ENCODE data around the gene CHCHD5. TPM values are rescaled to one million over a fixed set of nuclear protein-coding genes. Genes with fewer than 3 reads are reported as not detected.
A peak's percentile ranks its signal among the peaks of the same experiment; 100 is the strongest.
"Not testable (repeated sequence)": the region's sequence is repeated elsewhere in the genome, so short reads cannot be mapped to it uniquely, and the experiment has no call there.

The CHCHD5 gene
- polyA plus RNA-seq (ENCODE audit: insufficient read length in 3 of 3), result 10 to 100 TPM; 21.7 to 24.5 (median 22.0) TPM

GRCh38 chr2:112584134-112584890, at the start of gene CHCHD5:
TSS of gene CHCHD5 (plus strand) at chr2:112584609. CDS start at chr2:112584648, 39 bp downstream.
- peak; percentile 84 to 89 (median 89) for DNase-seq (ENCODE audit: low read depth in 3 of 3, low spot score in 2 of 3)

GRCh38 chr2:112534826-112535225, 49.6 kb upstream of the CHCHD5 start:
- DNase-seq (ENCODE audit: low read depth in 3 of 3, low spot score in 2 of 3), result no peak

GRCh38 chr2:112536665-112537064, 47.7 kb upstream of the CHCHD5 start:
- not testable (repeated sequence) for DNase-seq (ENCODE audit: low read depth in 3 of 3, low spot score in 2 of 3)

GRCh38 chr2:112539306-112539705, 45.1 kb upstream of the CHCHD5 start:
- no peak for DNase-seq (ENCODE audit: low read depth in 3 of 3, low spot score in 2 of 3)

GRCh38 chr2:112540906-112541305, 43.5 kb upstream of the CHCHD5 start:
- DNase-seq (ENCODE audit: low read depth in 3 of 3, low spot score in 2 of 3), result no peak

GRCh38 chr2:112541315-112542122, 42.9 kb upstream of the CHCHD5 start:
- peak in 1 of 3 donors; percentile 64 for DNase-seq (ENCODE audit: low read depth in 3 of 3, low spot score in 2 of 3)

- DNase-seq (ENCODE audit: low read depth in 3 of 3, low spot score in 2 of 3), result peak; percentile 80 to 86 (median 84)
These were observed 42.1 kb upstream of the CHCHD5 start, which contains the start of gene POLR1B for GRCh38 chr2:112542123-112542983. TSS of gene POLR1B (plus strand) at chr2:112542465. CDS start at chr2:112542495, 30 bp downstream.

- DNase-seq (ENCODE audit: low read depth in 3 of 3, low spot score in 2 of 3), result no peak
These were observed 41.3 kb upstream of the CHCHD5 start for GRCh38 chr2:112542984-112543661.

- DNase-seq (ENCODE audit: low read depth in 3 of 3, low spot score in 2 of 3), result no peak
These were observed 37.1 kb upstream of the CHCHD5 start for GRCh38 chr2:112547333-112547732.

GRCh38 chr2:112548980-112549379, 35.4 kb upstream of the CHCHD5 start:
- DNase-seq (ENCODE audit: low read depth in 3 of 3, low spot score in 2 of 3), result no peak

- DNase-seq (ENCODE audit: low read depth in 3 of 3, low spot score in 2 of 3), result no peak
These were observed 18.3 kb upstream of the CHCHD5 start for GRCh38 chr2:112566104-112566503.

- not testable (repeated sequence) for DNase-seq (ENCODE audit: low read depth in 3 of 3, low spot score in 2 of 3)
These were observed 17.9 kb upstream of the CHCHD5 start for GRCh38 chr2:112566508-112566907.

- no peak for DNase-seq (ENCODE audit: low read depth in 3 of 3, low spot score in 2 of 3)
These were observed 12.4 kb upstream of the CHCHD5 start for GRCh38 chr2:112572005-112572404.

- no peak for DNase-seq (ENCODE audit: low read depth in 3 of 3, low spot score in 2 of 3)
These were observed 6.7 kb upstream of the CHCHD5 start for GRCh38 chr2:112577756-112578155.

- DNase-seq (ENCODE audit: low read depth in 3 of 3, low spot score in 2 of 3), result no peak
These were observed 5.2 kb upstream of the CHCHD5 start for GRCh38 chr2:112579241-112579640.

- DNase-seq (ENCODE audit: low read depth in 3 of 3, low spot score in 2 of 3), result no peak
These were observed 4.3 kb upstream of the CHCHD5 start for GRCh38 chr2:112580084-112580483.

- peak in 1 of 3 donors; percentile 23 for DNase-seq (ENCODE audit: low read depth in 3 of 3, low spot score in 2 of 3)
These were observed 2.1 kb upstream of the CHCHD5 start for GRCh38 chr2:112582314-112582746.

- DNase-seq (ENCODE audit: low read depth in 3 of 3, low spot score in 2 of 3), result no peak
These were observed 794 bp upstream of the CHCHD5 start for GRCh38 chr2:112583497-112584133.

- DNase-seq (ENCODE audit: low read depth in 3 of 3, low spot score in 2 of 3), result no peak
These were observed 462 bp downstream of the CHCHD5 start for GRCh38 chr2:112584891-112585250.

- no peak for DNase-seq (ENCODE audit: low read depth in 3 of 3, low spot score in 2 of 3)
These were observed 991 bp downstream of the CHCHD5 start for GRCh38 chr2:112585400-112585799.
